T-cell (primary cell): ENCODE results near the gene CA10. TPM values are rescaled to one million over a fixed set of nuclear protein-coding genes. Genes with fewer than 3 reads are reported as not detected.

Experiments
- ATAC-seq, 4 experiments: fragments of 200-7000 bp in 3 of 4; fragments of 150-1000 bp in 1 of 4; cut with Tn5 transposase; replicated peaks in 1 of 4; 1 replicate in 3 of 4; 2 replicates in 1 of 4; pipeline ENCODE4 v1.10.0; 2021; ENCODE audit warnings: moderate library complexity in 3 of 4, mild to moderate bottlenecking in 2 of 4, moderate number of reproducible peaks in 1 of 4
- CTCF ChIA-PET, 2 donors: fragments of 300-600 bp; sonication (Branson Sonifier 250); formaldehyde crosslinking; loops; one replicate each; lab custom pipeline; 2022; ENCODE audit warnings: antibody characterized with exemption in 2 of 2; lab: Charles Lee
- POLR2A ChIA-PET, 2 donors: fragments of 300-600 bp; sonication (Branson Sonifier 250); formaldehyde crosslinking; loops; one replicate each; lab custom pipeline; 2022; ENCODE audit warnings: antibody characterized with exemption in 2 of 2; lab: Charles Lee
- DNase-seq, 35 experiments: peaks; one replicate each; pipeline versions ENCODE4 v3.0.0 to v3.0.0-alpha.2; 2013 to 2023
- H3K27ac ChIP-seq: one replicate; pipeline ENCODE4 v1.5.1; 2013; ENCODE audit warnings: low read length
- H3K27me3 ChIP-seq, 2 experiments: replicated peaks in 1 of 2; 1 replicate in 1 of 2; 2 replicates in 1 of 2; pipeline versions ENCODE4 v1.6.1 to v1.7.0; 2013; ENCODE audit warnings: low read length in 1 of 2, mixed read lengths in 1 of 2; ENCODE audit not compliant: control insufficient read depth in 2 of 2, insufficient read depth in 2 of 2; ENCODE audit errors: extremely low read depth in 1 of 2
- H3K36me3 ChIP-seq, 2 donors: 1 replicate in 1 of 2; 2 replicates in 1 of 2; pipeline versions ENCODE4 v1.6.1 to v1.7.0; 2013; ENCODE audit warnings: low read length in 1 of 2; ENCODE audit not compliant: control insufficient read depth in 2 of 2, insufficient read depth in 1 of 2; ENCODE audit errors: extremely low read depth in 1 of 2
- H3K4me1 ChIP-seq, 2 experiments: 1 replicate in 1 of 2; 2 replicates in 1 of 2; pipeline versions ENCODE4 v1.6.1 to v1.7.0; 2013; ENCODE audit warnings: low read length in 2 of 2, mixed read lengths in 1 of 2; ENCODE audit not compliant: insufficient read depth in 2 of 2, control insufficient read depth in 1 of 2; ENCODE audit errors: extremely low read depth in 1 of 2
- H3K4me3 ChIP-seq, 2 donors: 1 replicate in 1 of 2; 2 replicates in 1 of 2; pipeline versions ENCODE4 v1.5.1 to v1.7.0; 2013; ENCODE audit warnings: mild to moderate bottlenecking in 2 of 2, low read length in 1 of 2, moderate library complexity in 1 of 2; ENCODE audit not compliant: control insufficient read depth in 1 of 2; ENCODE audit errors: extremely low read depth in 1 of 2
- H3K9me3 ChIP-seq: 2 replicates; pipeline ENCODE4 v1.7.0; 2013
- H3K27ac Mint-ChIP-seq, 2 donors: one replicate each; pipeline ENCODE4 v1.8.0; 2020 to 2021; ENCODE audit warnings: mild to moderate bottlenecking in 2 of 2, mixed read lengths in 2 of 2
- H3K27me3 Mint-ChIP-seq, 2 donors: one replicate each; pipeline ENCODE4 v1.8.0; 2021 to 2022; ENCODE audit warnings: mixed read lengths in 2 of 2
- H3K36me3 Mint-ChIP-seq: one replicate; pipeline ENCODE4 v1.8.0; 2021; ENCODE audit warnings: mixed read lengths
- H3K4me1 Mint-ChIP-seq, 3 donors: one replicate each; pipeline ENCODE4 v1.8.0; 2020 to 2022; ENCODE audit warnings: mixed read lengths in 3 of 3, mild to moderate bottlenecking in 1 of 3
- H3K4me3 Mint-ChIP-seq, 3 donors: one replicate each; pipeline ENCODE4 v1.8.0; 2020 to 2022; ENCODE audit warnings: mild to moderate bottlenecking in 3 of 3, mixed read lengths in 3 of 3, moderate library complexity in 3 of 3
- H3K9me3 Mint-ChIP-seq, 3 donors: one replicate each; pipeline ENCODE4 v1.8.0; 2020 to 2022; ENCODE audit warnings: mixed read lengths in 3 of 3
- WGBS: methylation state at CpG from one replicate; pipeline ENCODE4 v1.1.5; 2013; ENCODE audit warnings: missing lambda C conversion rate; ENCODE audit not compliant: insufficient coverage; 5-methylcytosine and 5-hydroxymethylcytosine counted together
- total RNA-seq, 35 experiments: library from RNA in 6 of 35; stranded (reverse) in 6 of 35; fragments of 120-200 nt in 1 of 35; gene quantifications; one replicate each; pipeline versions ENCODE4 v1.2.1 to v1.2.4 and lab custom pipeline; 2013 to 2026

CA10 gene
- total RNA-seq, 5 donors from 2014 or later (not counting 1 experiment from before 2014, with no cell fraction given), result 0.30 TPM; not detected in 4

DNA sequence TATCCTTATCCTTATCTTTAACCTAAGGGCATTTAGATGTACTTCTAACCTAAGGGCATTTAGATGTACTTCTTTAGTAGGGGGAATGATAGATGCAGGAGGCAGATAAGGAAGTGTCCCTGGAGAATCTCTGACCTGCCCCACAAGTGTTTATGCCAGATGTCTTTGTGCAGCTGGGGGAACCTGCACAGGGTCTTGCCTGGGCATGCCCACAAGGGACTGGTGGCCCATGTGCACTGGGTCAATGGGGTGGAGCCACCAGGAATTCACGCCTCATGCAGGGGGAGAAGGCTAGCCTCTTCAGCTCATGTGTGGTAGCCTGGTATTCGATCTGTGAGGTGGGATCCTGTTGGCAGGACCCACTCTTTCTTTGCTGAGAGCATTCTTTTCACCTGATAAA is 38.0 kb downstream of the CA10 start:
- Histone ChIP-seq H3K36me3 (no peaks in the 10 kb centered on the region), H3K4me3 (no peak overlapping the region), H3K27ac (no peak overlapping the region), H3K4me1 (no peaks in the 10 kb centered on the region), H3K9me3 (no peaks in the 10 kb centered on the region), H3K27me3 (peaks cover 0 to 2% of the 10 kb centered on the region in 2 experiments)
- DNase-seq (no peak), ATAC-seq (no peak)
- ChIA-PET POLR2A (no interaction called here), CTCF (no interaction called here)
- H3K4me1 Mint-ChIP-seq, result no peaks in the 10 kb centered on the region
- no peak overlapping the region for H3K4me3 Mint-ChIP-seq
- no peaks in the 10 kb centered on the region for H3K36me3 Mint-ChIP-seq
- peaks cover 0 to 5% (median 4%) of the 10 kb centered on the region in 3 donors for H3K9me3 Mint-ChIP-seq
- WGBS, result 83% methylated on average over 1 of the region's 2 CpGs
- H3K27me3 Mint-ChIP-seq, result peaks cover 4 to 5% of the 10 kb centered on the region in 2 donors
- H3K27ac Mint-ChIP-seq, result no peak overlapping the region

DNA sequence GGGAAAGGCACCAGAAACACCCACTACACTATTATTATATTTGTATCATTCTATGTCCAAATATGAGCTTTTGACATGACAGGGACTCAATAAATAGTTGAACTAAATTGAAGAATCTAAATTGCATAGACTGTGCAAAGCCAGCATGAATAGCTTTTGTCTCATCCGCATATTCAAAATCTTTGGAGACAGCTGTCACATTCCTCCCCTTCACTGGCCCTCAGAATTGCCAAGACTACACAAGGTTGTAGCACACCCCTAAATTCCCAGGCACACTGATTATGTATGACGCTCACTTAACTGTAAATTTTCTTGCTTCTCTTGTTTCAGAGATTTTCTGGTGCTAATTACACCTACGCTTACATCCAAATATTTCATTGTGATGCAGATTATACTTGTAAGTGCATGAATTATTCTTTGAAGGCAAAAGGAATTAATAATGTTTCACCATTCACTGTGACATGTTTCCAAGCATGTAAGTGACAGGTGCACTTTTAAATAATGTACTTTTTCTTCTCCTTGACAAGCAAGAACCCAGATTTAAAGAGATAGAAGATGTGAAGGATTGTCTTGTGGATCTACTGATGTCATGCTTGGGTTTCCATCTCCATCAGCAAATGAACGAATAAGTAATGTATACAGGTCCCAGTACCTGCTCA is 47.5 kb downstream of the CA10 start:
- H3K4me1 Mint-ChIP-seq, result no peaks in the 10 kb centered on the region
- POLR2A ChIA-PET, result no interaction called here
- Histone ChIP-seq H3K27me3 (no peaks in the 10 kb centered on the region), H3K36me3 (no peaks in the 10 kb centered on the region), H3K9me3 (no peaks in the 10 kb centered on the region), H3K4me1 (no peaks in the 10 kb centered on the region), H3K4me3 (no peak overlapping the region), H3K27ac (no peak overlapping the region)
- CTCF ChIA-PET, result no interaction called here
- H3K4me3 Mint-ChIP-seq, result no peak overlapping the region
- 100% methylated on average over 1 of the region's 4 CpGs for WGBS
- ATAC-seq, result no peak
- no peak overlapping the region for H3K27ac Mint-ChIP-seq
- H3K36me3 Mint-ChIP-seq, result no peaks in the 10 kb centered on the region
- H3K27me3 Mint-ChIP-seq, result peaks cover 6 to 16% of the 10 kb centered on the region in 2 donors
- no peaks in the 10 kb centered on the region for H3K9me3 Mint-ChIP-seq
- DNase-seq, result no peak

DNA sequence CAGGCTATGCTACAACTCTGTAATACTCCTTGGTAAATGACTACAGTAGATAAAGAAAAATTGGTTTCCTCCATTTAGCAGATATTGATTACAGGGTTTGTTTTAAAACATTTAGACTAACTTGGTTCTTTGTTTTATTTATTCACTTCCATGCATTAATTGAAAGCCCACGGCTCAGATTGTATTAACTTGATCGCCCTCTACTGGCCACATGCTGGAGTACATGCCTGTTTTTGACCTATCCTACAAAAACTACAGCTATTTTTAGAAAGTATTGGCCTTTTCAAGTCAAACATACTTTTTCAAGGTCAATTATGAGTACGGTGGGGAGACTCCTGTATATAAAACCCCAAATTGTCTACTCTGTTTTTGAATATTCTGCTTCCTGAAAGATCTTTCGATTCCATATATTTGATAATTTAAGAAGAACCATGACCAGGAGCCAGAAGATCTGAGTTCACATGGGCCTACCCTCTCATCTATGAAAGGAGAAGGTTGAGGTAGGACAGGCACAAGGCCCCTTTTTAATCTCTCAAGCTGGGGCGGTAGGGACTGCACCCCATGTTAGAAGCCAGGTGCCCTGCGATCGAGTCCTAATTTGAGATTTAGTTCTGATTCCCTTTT is 51.8 kb downstream of the CA10 start:
- H3K27ac ChIP-seq, result no peak overlapping the region
- Mint-ChIP-seq H3K4me3 (no peak overlapping the region), H3K27me3 (peaks cover 12 to 24% of the 10 kb centered on the region in 2 donors), H3K27ac (no peak overlapping the region), H3K4me1 (no peaks in the 10 kb centered on the region), H3K36me3 (no peaks in the 10 kb centered on the region), H3K9me3 (no peaks in the 10 kb centered on the region)
- H3K9me3 ChIP-seq, result no peaks in the 10 kb centered on the region
- H3K4me1 ChIP-seq, result no peaks in the 10 kb centered on the region
- H3K36me3 ChIP-seq, result no peaks in the 10 kb centered on the region
- CTCF ChIA-PET, result interaction anchor here (0.5 to 1.5 kb wide), 6 partner anchors 40 to 1143 kb away, joined by 3 to 4 read pairs (median 3); no protein-coding TSS in a partner anchor
- DNase-seq (peak in 16 of 35 experiments; percentile 2 to 43 (median 8)), ATAC-seq (no peak)
- H3K27me3 ChIP-seq, result no peaks in the 10 kb centered on the region
- POLR2A ChIA-PET, result no interaction called here
- no peak overlapping the region for H3K4me3 ChIP-seq
- no CpG with 5 or more reads among the region's 7 CpGs for WGBS

DNA sequence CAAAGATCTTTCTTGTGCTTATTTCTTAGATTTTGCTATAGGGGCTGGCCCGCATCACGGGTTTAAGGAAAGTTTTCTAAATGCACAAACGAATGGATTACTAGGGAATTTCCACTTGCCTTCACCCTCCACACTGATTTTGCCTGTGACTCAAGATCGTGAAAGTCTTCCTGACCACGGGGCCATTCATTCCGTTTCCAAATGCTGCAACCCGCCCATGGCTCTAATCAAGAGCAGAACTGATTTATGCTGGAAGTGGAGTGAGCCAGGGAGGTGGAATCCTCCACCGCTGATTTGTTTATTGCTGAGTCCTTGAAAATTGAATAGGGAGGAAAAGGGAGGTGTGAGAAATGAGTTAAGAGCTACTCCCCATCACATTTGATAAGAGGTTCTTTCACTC is 52.4 kb downstream of the CA10 start:
- Histone ChIP-seq H3K9me3 (no peaks in the 10 kb centered on the region), H3K4me3 (no peak overlapping the region), H3K27ac (no peak overlapping the region), H3K4me1 (no peaks in the 10 kb centered on the region), H3K27me3 (no peaks in the 10 kb centered on the region), H3K36me3 (no peaks in the 10 kb centered on the region)
- ChIA-PET CTCF (interaction anchor here (1.1 to 1.5 kb wide), 3 partner anchors 342 to 734 kb away, joined by 3 to 4 read pairs (median 4); no protein-coding TSS in a partner anchor), POLR2A (no interaction called here)
- H3K4me3 Mint-ChIP-seq, result no peak overlapping the region
- no peaks in the 10 kb centered on the region for H3K4me1 Mint-ChIP-seq
- no peak overlapping the region for H3K27ac Mint-ChIP-seq
- whole genome bisulfite sequencing, result no CpG with 5 or more reads among the region's 8 CpGs
- ATAC-seq (no peak), DNase-seq (no peak)
- H3K27me3 Mint-ChIP-seq, result peaks cover 12 to 24% of the 10 kb centered on the region in 2 donors
- H3K9me3 Mint-ChIP-seq, result no peaks in the 10 kb centered on the region
- no peaks in the 10 kb centered on the region for H3K36me3 Mint-ChIP-seq

DNA sequence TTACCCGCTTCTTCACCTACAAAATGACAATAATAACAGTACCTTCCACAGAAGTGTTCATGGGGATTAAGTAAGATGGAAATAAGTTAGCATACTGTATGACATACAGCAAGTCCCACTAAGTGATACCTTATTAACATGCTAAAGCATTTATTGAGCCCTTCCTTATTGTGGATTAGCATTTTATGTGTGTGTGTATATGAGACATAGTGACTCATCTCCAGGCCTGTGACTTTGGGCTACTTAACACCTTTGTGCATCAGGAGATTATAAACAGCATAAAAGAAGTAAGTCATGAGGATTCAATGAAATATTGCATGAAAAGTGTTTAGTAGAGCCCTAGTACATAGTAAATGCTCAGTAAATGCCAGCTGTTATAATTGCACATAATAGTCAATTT is 52.9 kb downstream of the CA10 start:
- WGBS, result no CpG with 5 or more reads among the region's 1 CpG
- no peak overlapping the region for H3K4me3 Mint-ChIP-seq
- ChIA-PET POLR2A (no interaction called here), CTCF (interaction anchor here (1.1 to 1.3 kb wide), 2 partner anchors 341 to 734 kb away, joined by 3 to 4 read pairs; no protein-coding TSS in a partner anchor)
- H3K36me3 ChIP-seq, result no peaks in the 10 kb centered on the region
- H3K4me1 Mint-ChIP-seq, result no peaks in the 10 kb centered on the region
- peaks cover 12 to 24% of the 10 kb centered on the region in 2 donors for H3K27me3 Mint-ChIP-seq
- H3K27me3 ChIP-seq, result no peaks in the 10 kb centered on the region
- no peaks in the 10 kb centered on the region for H3K9me3 Mint-ChIP-seq
- ATAC-seq (no peak), DNase-seq (no peak)
- no peaks in the 10 kb centered on the region for H3K9me3 ChIP-seq
- H3K4me3 ChIP-seq, result no peak overlapping the region
- no peak overlapping the region for H3K27ac ChIP-seq
- H3K27ac Mint-ChIP-seq, result no peak overlapping the region
- H3K36me3 Mint-ChIP-seq, result no peaks in the 10 kb centered on the region
- H3K4me1 ChIP-seq, result no peaks in the 10 kb centered on the region

DNA sequence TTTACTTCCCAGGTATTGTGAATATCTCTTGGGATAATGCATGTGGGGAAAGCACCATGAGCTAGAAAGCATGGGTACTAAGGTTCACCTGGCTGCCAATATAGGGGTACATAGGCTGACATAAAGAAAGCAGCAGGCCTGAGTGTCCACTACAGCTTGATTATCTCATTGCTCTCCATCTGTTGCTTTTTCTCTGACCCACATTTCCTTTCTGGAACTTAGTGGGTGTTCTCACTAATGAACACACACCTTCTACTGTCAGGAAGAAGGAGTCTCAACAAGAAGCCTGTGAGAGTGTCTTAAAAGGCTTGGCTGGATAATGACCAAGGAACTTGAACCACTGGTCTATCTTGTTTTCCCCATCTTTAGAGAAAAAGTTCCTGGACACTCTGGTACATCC is 62.5 kb downstream of the CA10 start:
- ATAC-seq, result no peak
- H3K27ac Mint-ChIP-seq, result no peak overlapping the region

More for the DNA sequence above, 62.5 kb downstream of the CA10 start:
- DNase-seq, result no peak
- no peaks in the 10 kb centered on the region for H3K27me3 ChIP-seq
- no peaks in the 10 kb centered on the region for H3K9me3 Mint-ChIP-seq
- H3K4me3 Mint-ChIP-seq, result no peak overlapping the region
- H3K36me3 ChIP-seq, result no peaks in the 10 kb centered on the region
- no peaks in the 10 kb centered on the region for H3K4me1 ChIP-seq
- peaks cover 0 to 7% of the 10 kb centered on the region in 2 donors for H3K27me3 Mint-ChIP-seq
- CTCF ChIA-PET, result no interaction called here
- POLR2A ChIA-PET, result no interaction called here
- H3K36me3 Mint-ChIP-seq, result no peaks in the 10 kb centered on the region
- no peaks in the 10 kb centered on the region for H3K9me3 ChIP-seq
- no peaks in the 10 kb centered on the region for H3K4me1 Mint-ChIP-seq
- H3K4me3 ChIP-seq, result no peak overlapping the region
- no peak overlapping the region for H3K27ac ChIP-seq
